Activated CD4-positive, alpha-beta memory T cell treated with anti-CD3 and anti-CD28 coated beads, Interleukin-2, amount 10 ng/mL, durations not matched to agents 7 days and 5 days (primary cell): ENCODE measurements around the gene GALNTL6. TPM values are rescaled to one million over a fixed set of nuclear protein-coding genes. Genes with fewer than 3 reads are reported as not detected.

Experiments used
- CTCF ChIA-PET: fragments of 350-600 bp; sonication (Branson Sonifier 250); formaldehyde crosslinking; loops from one replicate; lab custom pipeline; 2021; ENCODE audit warnings: antibody characterized with exemption, inconsistent platforms; lab: Charles Lee
- POLR2A ChIA-PET: fragments of 350-600 bp; sonication (Branson Sonifier 250); formaldehyde crosslinking; loops from one replicate; lab custom pipeline; 2021; ENCODE audit warnings: antibody characterized with exemption; lab: Charles Lee
- DNase-seq: peaks from one replicate; pipeline ENCODE4 v3.0.0-alpha.2; 2020
- H3K27ac Mint-ChIP-seq: one replicate; pipeline ENCODE4 v1.8.0; 2021; ENCODE audit warnings: mild to moderate bottlenecking, mixed read lengths
- H3K27me3 Mint-ChIP-seq: one replicate; pipeline ENCODE4 v1.8.0; 2021; ENCODE audit warnings: mixed read lengths
- H3K36me3 Mint-ChIP-seq: one replicate; pipeline ENCODE4 v1.8.0; 2021; ENCODE audit warnings: low read depth, mixed read lengths
- H3K4me1 Mint-ChIP-seq: one replicate; pipeline ENCODE4 v1.8.0; 2021; ENCODE audit warnings: mixed read lengths
- H3K4me3 Mint-ChIP-seq: one replicate; pipeline ENCODE4 v1.8.0; 2021; ENCODE audit warnings: mild to moderate bottlenecking, mixed read lengths
- H3K9me3 Mint-ChIP-seq: one replicate; pipeline ENCODE4 v1.8.0; 2021; ENCODE audit warnings: mixed read lengths
- total RNA-seq, 2 experiments: library from RNA; stranded (reverse); gene quantifications; one replicate each; pipeline ENCODE4 v1.2.3, GENCODE V29; 2021

The GALNTL6 gene
- total RNA-seq, 2 experiments from 2014 or later, result not detected

GRCh38 chr4:172989984-172990820, 1177.0 kb downstream of the GALNTL6 start:
- no peak overlapping the region for H3K4me3 Mint-ChIP-seq
- ChIA-PET CTCF (interaction anchor here (0.5 kb wide), 1 partner anchor 1795 kb away, joined by 3 read pairs; no protein-coding TSS in a partner anchor), POLR2A (no interaction called here)
- no peak for DNase-seq
- H3K27ac Mint-ChIP-seq, result no peak overlapping the region
- H3K36me3 Mint-ChIP-seq, result no peaks in the 10 kb centered on the region
- H3K9me3 Mint-ChIP-seq, result no peaks in the 10 kb centered on the region
- H3K4me1 Mint-ChIP-seq, result no peaks in the 10 kb centered on the region
- H3K27me3 Mint-ChIP-seq, result no peaks in the 10 kb centered on the region

- ChIA-PET POLR2A (no interaction called here), CTCF (no interaction called here)
- Mint-ChIP-seq H3K27ac (no peak overlapping the region), H3K9me3 (no peaks in the 10 kb centered on the region), H3K4me1 (no peaks in the 10 kb centered on the region), H3K36me3 (no peaks in the 10 kb centered on the region), H3K4me3 (no peak overlapping the region), H3K27me3 (no peaks in the 10 kb centered on the region)
- no peak for DNase-seq
Observed at GRCh38 chr4:172992648-172993378, 1179.6 kb downstream of the GALNTL6 start.

- CTCF ChIA-PET, result no interaction called here
- Mint-ChIP-seq H3K36me3 (no peaks in the 10 kb centered on the region), H3K4me3 (no peak overlapping the region), H3K27ac (no peak overlapping the region), H3K27me3 (peaks cover 13% of the 10 kb centered on the region), H3K4me1 (no peaks in the 10 kb centered on the region), H3K9me3 (no peaks in the 10 kb centered on the region)
- POLR2A ChIA-PET, result no interaction called here
- no peak for DNase-seq
Observed at GRCh38 chr4:172995161-172995560, 1182.0 kb downstream of the GALNTL6 start.

- Mint-ChIP-seq H3K27ac (no peak overlapping the region), H3K4me1 (no peaks in the 10 kb centered on the region), H3K9me3 (no peaks in the 10 kb centered on the region), H3K4me3 (no peak overlapping the region), H3K27me3 (peaks cover 13% of the 10 kb centered on the region), H3K36me3 (no peaks in the 10 kb centered on the region)
- no peak for DNase-seq
- ChIA-PET CTCF (interaction anchor here (0.6 kb wide), 1 partner anchor 474 kb away, joined by 3 read pairs; no protein-coding TSS in a partner anchor), POLR2A (no interaction called here)
Observed at GRCh38 chr4:172995704-172996103, 1182.5 kb downstream of the GALNTL6 start.

GRCh38 chr4:172996571-172997216, 1183.5 kb downstream of the GALNTL6 start:
- no peaks in the 10 kb centered on the region for H3K9me3 Mint-ChIP-seq
- H3K4me1 Mint-ChIP-seq, result no peaks in the 10 kb centered on the region
- H3K4me3 Mint-ChIP-seq, result no peak overlapping the region
- CTCF ChIA-PET, result no interaction called here
- H3K27me3 Mint-ChIP-seq, result peaks cover 13% of the 10 kb centered on the region
- H3K36me3 Mint-ChIP-seq, result no peaks in the 10 kb centered on the region
- DNase-seq, result no peak
- POLR2A ChIA-PET, result no interaction called here
- H3K27ac Mint-ChIP-seq, result no peak overlapping the region

GRCh38 chr4:172997217-172997609, 1184.0 kb downstream of the GALNTL6 start:
- Mint-ChIP-seq H3K27me3 (peaks cover 13% of the 10 kb centered on the region), H3K4me1 (no peaks in the 10 kb centered on the region), H3K4me3 (no peak overlapping the region), H3K36me3 (no peaks in the 10 kb centered on the region), H3K9me3 (no peaks in the 10 kb centered on the region), H3K27ac (no peak overlapping the region)
- POLR2A ChIA-PET, result no interaction called here
- no peak for DNase-seq
- CTCF ChIA-PET, result no interaction called here

GRCh38 chr4:172997856-172998255, 1184.7 kb downstream of the GALNTL6 start:
- Mint-ChIP-seq H3K27ac (no peak overlapping the region), H3K27me3 (peaks cover 13% of the 10 kb centered on the region), H3K4me3 (no peak overlapping the region), H3K4me1 (no peaks in the 10 kb centered on the region), H3K36me3 (no peaks in the 10 kb centered on the region), H3K9me3 (no peaks in the 10 kb centered on the region)
- CTCF ChIA-PET, result no interaction called here
- no peak for DNase-seq
- POLR2A ChIA-PET, result no interaction called here

GRCh38 chr4:172998527-172999469, 1185.6 kb downstream of the GALNTL6 start:
- Mint-ChIP-seq H3K4me1 (no peaks in the 10 kb centered on the region), H3K36me3 (no peaks in the 10 kb centered on the region), H3K4me3 (no peak overlapping the region), H3K27me3 (peaks cover 13% of the 10 kb centered on the region), H3K9me3 (no peaks in the 10 kb centered on the region), H3K27ac (no peak overlapping the region)
- ChIA-PET CTCF (no interaction called here), POLR2A (no interaction called here)
- DNase-seq, result no peak

- no peak overlapping the region for H3K4me3 Mint-ChIP-seq
- H3K27ac Mint-ChIP-seq, result no peak overlapping the region
- CTCF ChIA-PET, result no interaction called here
- POLR2A ChIA-PET, result no interaction called here
- no peak for DNase-seq
- H3K27me3 Mint-ChIP-seq, result peaks cover 13% of the 10 kb centered on the region
- H3K4me1 Mint-ChIP-seq, result no peaks in the 10 kb centered on the region
- H3K9me3 Mint-ChIP-seq, result no peaks in the 10 kb centered on the region
- H3K36me3 Mint-ChIP-seq, result no peaks in the 10 kb centered on the region
Observed at GRCh38 chr4:173001571-173001970, 1188.4 kb downstream of the GALNTL6 start.

- H3K27me3 Mint-ChIP-seq, result peaks cover 11% of the 10 kb centered on the region
- H3K4me3 Mint-ChIP-seq, result no peak overlapping the region
- no peak overlapping the region for H3K27ac Mint-ChIP-seq
- no peak for DNase-seq
- H3K4me1 Mint-ChIP-seq, result no peaks in the 10 kb centered on the region
- H3K9me3 Mint-ChIP-seq, result no peaks in the 10 kb centered on the region
- CTCF ChIA-PET, result interaction anchor here (0.6 to 1.0 kb wide), 2 partner anchors 10 to 27 kb away, joined by 3 read pairs; no protein-coding TSS in a partner anchor
- H3K36me3 Mint-ChIP-seq, result no peaks in the 10 kb centered on the region
- POLR2A ChIA-PET, result no interaction called here
Observed at GRCh38 chr4:173002830-173003561, 1189.8 kb downstream of the GALNTL6 start.

GRCh38 chr4:173005912-173006633, 1192.9 kb downstream of the GALNTL6 start:
- Mint-ChIP-seq H3K36me3 (no peaks in the 10 kb centered on the region), H3K27me3 (peaks cover 3% of the 10 kb centered on the region), H3K4me3 (no peak overlapping the region), H3K9me3 (no peaks in the 10 kb centered on the region), H3K4me1 (no peaks in the 10 kb centered on the region), H3K27ac (no peak overlapping the region)
- POLR2A ChIA-PET, result no interaction called here
- no peak for DNase-seq
- CTCF ChIA-PET, result interaction anchor here (0.9 kb wide), 1 partner anchor 295 kb away, joined by 4 read pairs; no protein-coding TSS in a partner anchor
